Spinal cord (tissue), 10 donors: Measurements from ENCODE around the gene WDR54. TPM values are rescaled to one million over a fixed set of nuclear protein-coding genes. Genes with fewer than 3 reads are reported as not detected.
"Not testable (repeated sequence)": the region's sequence is repeated elsewhere in the genome, so short reads cannot be mapped to it uniquely, and the experiment has no call there.

Experiments
- DNase-seq, 6 donors: peaks; one replicate each; pipeline versions ENCODE4 v3.0.0 to v3.0.0-alpha.2; 2013 to 2015; ENCODE audit warnings: low spot score in 6 of 6, low read depth in 4 of 6
- H3K27ac ChIP-seq: one replicate; pipeline ENCODE4 v1.5.1; 2013; ENCODE audit warnings: low read depth, low read length, control low read depth
- H3K27me3 ChIP-seq: one replicate; pipeline ENCODE4 v1.6.1; 2013; ENCODE audit warnings: low read length; ENCODE audit not compliant: control insufficient read depth, insufficient read depth
- H3K36me3 ChIP-seq: one replicate; pipeline ENCODE4 v1.6.1; 2013; ENCODE audit warnings: low read length; ENCODE audit not compliant: control insufficient read depth, insufficient read depth
- H3K4me1 ChIP-seq: one replicate; pipeline ENCODE4 v1.6.1; 2013; ENCODE audit warnings: low read length; ENCODE audit not compliant: control insufficient read depth, insufficient read depth
- H3K4me3 ChIP-seq: one replicate; pipeline ENCODE4 v1.5.1; 2013; ENCODE audit warnings: low read depth, low read length, control low read depth
- H3K9me3 ChIP-seq: one replicate; pipeline ENCODE4 v1.6.1; 2013; ENCODE audit warnings: low read length; ENCODE audit not compliant: control insufficient read depth, insufficient read depth
- WGBS: methylation state at CpG from one replicate; pipeline ENCODE4 v1.1.5; 2013; ENCODE audit warnings: missing lambda C conversion rate; ENCODE audit not compliant: insufficient coverage; 5-methylcytosine and 5-hydroxymethylcytosine counted together
- polyA plus RNA-seq, 2 donors: library from polyadenylated mRNA; unstranded; fragments of 120-200 nt; gene quantifications; one replicate each; pipeline ENCODE4 v1.2.1, GENCODE V29; 2013; ENCODE audit not compliant: insufficient read length in 2 of 2
- total RNA-seq, 2 donors: library from RNA; depleted of rRNA in 1 of 2; stranded (reverse); fragments of 120-200 nt in 1 of 2; fragments of >200 nt in 1 of 2; gene quantifications; one replicate each; pipeline versions ENCODE4 v1.2.3 to v1.2.4, GENCODE V29; 2013 to 2014
- donor health status: healthy.

Gene WDR54
- total and polyA plus RNA-seq, 4 donors: 17.0 to 40.5 (median 37.7) TPM

DNA sequence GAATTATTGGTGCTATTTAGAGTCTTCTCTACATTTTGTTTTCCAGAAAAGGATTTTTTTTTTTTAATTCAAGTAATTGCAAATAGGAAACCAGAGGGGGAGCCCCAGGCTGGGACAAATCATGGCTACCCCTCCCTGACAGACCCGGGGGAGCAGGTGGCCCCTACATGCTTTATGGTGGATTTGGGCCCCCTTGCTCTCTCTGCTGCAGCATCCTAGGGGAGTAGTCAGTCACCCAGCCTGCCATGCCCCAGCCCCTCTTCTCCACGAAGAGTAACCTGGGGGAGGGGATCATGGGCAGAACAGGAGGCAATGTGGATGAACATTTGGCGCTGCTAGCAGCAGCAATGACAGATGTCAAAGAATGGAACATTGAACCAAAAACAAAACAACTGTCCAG lies 4.8 kb upstream of the WDR54 start:
- Histone ChIP-seq H3K27me3 (peaks cover 3% of the 10 kb centered on the region), H3K36me3 (peaks cover 12% of the 10 kb centered on the region), H3K4me1 (peaks cover 41% of the 10 kb centered on the region), H3K27ac (no peak overlapping the region), H3K9me3 (no peaks in the 10 kb centered on the region), H3K4me3 (no peak overlapping the region)
- WGBS: 31% methylated on average over 2 of the region's 3 CpGs
- DNase-seq: no peak

DNA sequence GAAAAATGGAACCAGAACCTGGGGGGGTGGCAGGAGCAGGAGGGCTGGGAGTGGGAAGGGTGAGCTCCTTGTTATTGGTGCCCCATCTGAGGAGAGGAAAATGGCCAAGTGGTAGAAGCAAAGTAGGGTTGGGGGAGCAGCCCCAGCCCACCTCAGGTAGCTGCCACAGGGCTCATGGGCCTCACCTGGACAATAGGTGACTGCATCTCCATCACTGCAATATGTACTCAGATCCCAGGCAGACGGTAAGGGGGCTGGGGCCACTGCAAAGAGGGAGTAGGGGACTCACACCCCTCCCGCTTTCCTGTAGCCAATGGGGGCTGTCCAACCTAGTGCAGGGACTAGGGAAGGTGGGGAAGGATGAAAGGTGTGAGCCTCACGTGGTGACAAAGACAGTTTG lies 4.3 kb upstream of the WDR54 start:
- H3K4me3 ChIP-seq: no peak overlapping the region
- H3K9me3 ChIP-seq: no peaks in the 10 kb centered on the region
- DNase-seq: no peak
- H3K36me3 ChIP-seq: peaks cover 12% of the 10 kb centered on the region
- 67% methylated on average over 2 of the region's 3 CpGs for WGBS
- no peak overlapping the region for H3K27ac ChIP-seq
- peaks cover 3% of the 10 kb centered on the region for H3K27me3 ChIP-seq
- peaks cover 45% of the 10 kb centered on the region for H3K4me1 ChIP-seq

DNA sequence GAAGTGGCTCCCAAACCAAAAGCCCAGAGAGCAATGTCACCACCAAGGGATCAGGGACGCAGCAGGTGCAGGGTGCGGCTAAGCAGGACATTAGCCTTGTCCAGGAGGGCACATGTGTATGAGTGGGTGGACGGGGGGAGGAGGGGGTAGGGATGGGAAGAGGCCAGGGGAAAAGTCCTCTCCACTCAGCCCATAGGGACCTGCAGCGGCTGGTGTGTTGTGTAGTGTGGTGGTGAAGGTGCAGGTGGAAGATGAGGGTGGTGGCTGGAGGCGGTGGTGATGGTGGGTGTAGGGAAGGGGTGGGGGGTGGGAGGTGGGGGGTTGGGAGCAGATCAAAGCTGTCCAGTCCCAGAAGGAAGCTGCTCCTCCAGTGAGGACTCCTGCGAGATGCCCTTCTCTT lies 3.8 kb upstream of the WDR54 start:
- peaks cover 12% of the 10 kb centered on the region for H3K36me3 ChIP-seq
- H3K4me1 ChIP-seq: peaks cover 51% of the 10 kb centered on the region
- H3K27me3 ChIP-seq: peaks cover 3% of the 10 kb centered on the region
- 84% methylated on average over 4 of the region's 6 CpGs for WGBS
- no peak overlapping the region for H3K27ac ChIP-seq
- no peak for DNase-seq
- no peaks in the 10 kb centered on the region for H3K9me3 ChIP-seq
- H3K4me3 ChIP-seq: no peak overlapping the region

- DNase-seq: no peak
- H3K9me3 ChIP-seq: no peaks in the 10 kb centered on the region
- peaks cover 3% of the 10 kb centered on the region for H3K27me3 ChIP-seq
- H3K36me3 ChIP-seq: peaks cover 12% of the 10 kb centered on the region
- WGBS: 84% methylated on average over 17 of the region's 27 CpGs
- peaks cover 51% of the 10 kb centered on the region for H3K4me1 ChIP-seq
- no peak overlapping the region for H3K4me3 ChIP-seq
- H3K27ac ChIP-seq: no peak overlapping the region
These were observed 3.2 kb upstream of the WDR54 start for GRCh38 chr2:74418312-74418711.

DNA sequence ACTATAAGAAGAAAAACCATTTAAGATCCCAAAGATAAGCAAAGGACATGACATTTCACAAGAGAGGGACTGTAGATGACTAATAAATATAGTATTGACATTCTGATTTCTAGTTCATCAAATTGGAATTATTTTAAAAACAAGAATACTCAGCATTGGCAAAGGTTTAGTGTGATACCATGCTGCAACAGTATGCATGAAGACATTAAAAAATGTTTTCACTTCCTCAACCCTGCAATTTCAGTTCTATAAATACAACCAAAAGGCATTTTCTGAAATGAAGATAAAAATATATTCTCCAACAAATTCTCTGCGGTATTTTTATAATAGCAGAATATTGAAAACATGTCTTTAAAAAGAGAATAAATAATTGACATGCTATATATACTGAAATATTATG lies 2.2 kb upstream of the WDR54 start:
- DNase-seq: no peak
- WGBS: no CpG with 5 or more reads among the region's 1 CpG
- H3K4me1 ChIP-seq: peaks cover 45% of the 10 kb centered on the region
- no peak overlapping the region for H3K4me3 ChIP-seq
- H3K36me3 ChIP-seq: peaks cover 11% of the 10 kb centered on the region
- H3K27ac ChIP-seq: no peak overlapping the region
- H3K27me3 ChIP-seq: peaks cover 3% of the 10 kb centered on the region
- H3K9me3 ChIP-seq: no peaks in the 10 kb centered on the region

DNA sequence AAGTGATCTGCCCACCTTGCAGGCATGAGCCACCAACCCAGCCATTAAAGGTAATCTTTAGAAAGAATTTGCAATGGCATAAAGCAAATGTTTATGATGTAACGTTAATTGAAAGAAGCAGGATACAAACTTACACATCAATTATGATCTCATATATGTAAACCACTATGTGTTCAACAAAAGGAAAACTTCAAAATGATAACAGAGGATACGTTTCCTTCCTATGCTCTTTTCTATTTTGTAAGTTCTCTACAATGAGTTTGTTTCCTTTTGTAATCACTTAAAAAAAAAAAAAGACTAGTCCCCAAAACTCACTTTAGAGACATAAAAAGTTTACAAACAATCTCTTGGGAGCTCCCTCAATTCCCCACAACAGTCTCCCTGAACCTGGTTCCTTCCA lies 1.5 kb upstream of the WDR54 start:
- no peaks in the 10 kb centered on the region for H3K9me3 ChIP-seq
- H3K36me3 ChIP-seq: peaks cover 12% of the 10 kb centered on the region
- peaks cover 3% of the 10 kb centered on the region for H3K27me3 ChIP-seq
- peaks cover 38% of the 10 kb centered on the region for H3K4me1 ChIP-seq
- no peak overlapping the region for H3K27ac ChIP-seq
- no peak for DNase-seq
- H3K4me3 ChIP-seq: no peak overlapping the region
- no CpG with 5 or more reads among the region's 2 CpGs for WGBS

GRCh38 chr2:74420443-74421103 lies 957 bp upstream of the WDR54 start:
- Histone ChIP-seq H3K4me3 (peak overlapping the region; percentile 86), H3K36me3 (peaks cover 18% of the 10 kb centered on the region), H3K4me1 (peaks cover 33% of the 10 kb centered on the region)
- 84% methylated on average over 14 of the region's 19 CpGs for WGBS
- not testable (repeated sequence) for H3K27ac ChIP-seq, DNase-seq, H3K27me3 ChIP-seq, H3K9me3 ChIP-seq

- Histone ChIP-seq H3K27ac (no peak overlapping the region), H3K4me3 (no peak overlapping the region), H3K4me1 (peaks cover 22% of the 10 kb centered on the region), H3K36me3 (peaks cover 33% of the 10 kb centered on the region), H3K27me3 (no peaks in the 10 kb centered on the region), H3K9me3 (no peaks in the 10 kb centered on the region)
- DNase-seq: no peak
- 95% methylated on average over 9 of the region's 9 CpGs for WGBS
These were observed 1.9 kb downstream of the WDR54 start for GRCh38 chr2:74423231-74424095.

GRCh38 chr2:74424139-74424992 lies 2.8 kb downstream of the WDR54 start:
- H3K4me1 ChIP-seq: peaks cover 22% of the 10 kb centered on the region
- DNase-seq: no peak
- H3K4me3 ChIP-seq: no peak overlapping the region
- H3K27ac ChIP-seq: no peak overlapping the region
- H3K9me3 ChIP-seq: no peaks in the 10 kb centered on the region
- H3K36me3 ChIP-seq: peaks cover 40% of the 10 kb centered on the region
- WGBS: 87% methylated on average over 3 of the region's 5 CpGs
- H3K27me3 ChIP-seq: no peaks in the 10 kb centered on the region
